IMR-90 (cell line): Measurements from ENCODE around the gene SHLD1.

ENCODE experiments used
- BHLHE40 ChIP-seq: fragments of 150-350 bp; IDR thresholded peaks from 2 replicates; pipeline ENCODE4 v1.6.1; 2016; ENCODE audit warnings: mild to moderate bottlenecking, low read depth, low read length
- CEBPB ChIP-seq: IDR thresholded peaks from 2 replicates; pipeline ENCODE4 v1.6.1; 2012; ENCODE audit warnings: low read depth, low read length, improper control_type of control experiment
- CHD1 ChIP-seq: IDR thresholded peaks from 2 replicates; pipeline ENCODE4 v1.6.1; 2012; ENCODE audit warnings: low read depth, low read length, improper control_type of control experiment
- FOS ChIP-seq: fragments of 150-350 bp; IDR thresholded peaks from 2 replicates; pipeline ENCODE4 v1.6.1; 2016; ENCODE audit warnings: low read depth, low read length
- MAZ ChIP-seq: IDR thresholded peaks from 2 replicates; pipeline ENCODE4 v1.6.1; 2012; ENCODE audit warnings: low read depth, mild to moderate bottlenecking, low read length, improper control_type of control experiment, moderate library complexity, borderline replicate concordance
- NFE2L2 ChIP-seq: fragments of 150-350 bp; IDR thresholded peaks from 2 replicates; pipeline ENCODE4 v1.6.1; 2016; ENCODE audit warnings: low read depth, mild to moderate bottlenecking, low read length
- POLR2A ChIP-seq: IDR thresholded peaks from 2 replicates; pipeline ENCODE4 v1.6.1; 2012; ENCODE audit warnings: mild to moderate bottlenecking, low read depth, low read length
- RAD21 ChIP-seq: IDR thresholded peaks from 2 replicates; pipeline ENCODE4 v1.6.1; 2012; ENCODE audit warnings: low read length, improper control_type of control experiment
- RCOR1 ChIP-seq: IDR thresholded peaks from 2 replicates; pipeline ENCODE4 v1.6.1; 2012; ENCODE audit warnings: mild to moderate bottlenecking, low read length, improper control_type of control experiment; ENCODE audit not compliant: insufficient replicate concordance
- RFX5 ChIP-seq: IDR thresholded peaks from 2 replicates; pipeline ENCODE4 v1.8.0; 2012; ENCODE audit warnings: low read depth, mild to moderate bottlenecking, low read length, moderate library complexity
- SMC3 ChIP-seq: fragments of 150-350 bp; IDR thresholded peaks from 2 replicates; pipeline ENCODE4 v1.6.1; 2016; ENCODE audit warnings: low read depth, mild to moderate bottlenecking, antibody characterized with exemption, low read length, moderate library complexity
- TF ChIP-seq, protein P1 (sequence below): conservative IDR thresholded peaks from 2 replicates; pipeline ENCODE4 v1.5.1; 2012; ENCODE audit warnings: mild to moderate bottlenecking, low read depth, low read length, improper control_type of control experiment
- TF ChIP-seq, protein P2 (sequence below): fragments of 150-350 bp; IDR thresholded peaks from 2 replicates; pipeline ENCODE4 v1.6.1; 2016; ENCODE audit warnings: low read depth, mild to moderate bottlenecking, low read length, moderate library complexity, borderline replicate concordance
- TF ChIP-seq, protein P3 (sequence below): fragments of 150-350 bp; IDR thresholded peaks from 2 replicates; pipeline ENCODE4 v1.6.1; 2017; ENCODE audit warnings: mild to moderate bottlenecking, antibody characterized with exemption, low read length, low read depth

DNA sequence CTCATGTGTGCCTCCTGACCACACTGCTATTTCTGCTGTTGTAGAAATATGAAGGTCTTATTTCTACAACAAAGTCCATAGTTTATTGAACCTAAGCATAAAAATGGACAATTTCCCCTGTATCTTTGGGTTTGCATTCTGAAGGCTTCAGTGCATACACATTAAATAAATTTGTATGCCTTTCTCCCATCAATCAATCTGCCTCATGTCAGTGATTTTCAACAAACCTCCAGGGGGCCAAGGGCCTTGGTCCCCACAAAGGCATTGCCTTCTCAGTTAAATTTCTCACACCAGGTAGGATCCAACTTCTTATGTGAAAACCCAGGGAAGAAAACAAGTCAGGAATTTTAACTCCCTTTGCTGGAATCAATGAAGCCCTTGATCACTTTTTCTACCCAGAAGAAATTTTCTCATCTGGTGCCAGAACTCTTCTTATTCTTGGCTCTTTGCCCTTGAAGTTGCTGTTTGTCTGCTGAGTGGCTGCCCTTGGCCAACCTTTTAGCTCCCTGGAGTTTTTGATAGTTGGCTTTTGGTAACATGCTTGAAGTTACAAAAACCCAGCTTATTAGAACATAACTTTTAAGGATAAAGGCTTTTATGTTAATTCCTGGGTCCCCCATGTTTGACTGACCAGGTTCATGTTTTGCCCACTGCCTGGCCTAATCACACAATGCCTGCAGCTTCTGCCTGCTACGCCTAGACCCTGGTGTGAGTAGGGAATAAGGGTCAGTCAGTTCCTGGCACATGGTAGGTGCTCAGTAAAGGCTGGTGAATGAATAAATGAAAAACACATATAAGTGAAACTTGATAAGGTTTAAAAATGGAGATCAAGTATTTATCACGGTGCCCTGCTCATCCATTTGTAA lies 37.0 kb downstream of the SHLD1 start:
- TF ChIP-seq, protein P1, sequence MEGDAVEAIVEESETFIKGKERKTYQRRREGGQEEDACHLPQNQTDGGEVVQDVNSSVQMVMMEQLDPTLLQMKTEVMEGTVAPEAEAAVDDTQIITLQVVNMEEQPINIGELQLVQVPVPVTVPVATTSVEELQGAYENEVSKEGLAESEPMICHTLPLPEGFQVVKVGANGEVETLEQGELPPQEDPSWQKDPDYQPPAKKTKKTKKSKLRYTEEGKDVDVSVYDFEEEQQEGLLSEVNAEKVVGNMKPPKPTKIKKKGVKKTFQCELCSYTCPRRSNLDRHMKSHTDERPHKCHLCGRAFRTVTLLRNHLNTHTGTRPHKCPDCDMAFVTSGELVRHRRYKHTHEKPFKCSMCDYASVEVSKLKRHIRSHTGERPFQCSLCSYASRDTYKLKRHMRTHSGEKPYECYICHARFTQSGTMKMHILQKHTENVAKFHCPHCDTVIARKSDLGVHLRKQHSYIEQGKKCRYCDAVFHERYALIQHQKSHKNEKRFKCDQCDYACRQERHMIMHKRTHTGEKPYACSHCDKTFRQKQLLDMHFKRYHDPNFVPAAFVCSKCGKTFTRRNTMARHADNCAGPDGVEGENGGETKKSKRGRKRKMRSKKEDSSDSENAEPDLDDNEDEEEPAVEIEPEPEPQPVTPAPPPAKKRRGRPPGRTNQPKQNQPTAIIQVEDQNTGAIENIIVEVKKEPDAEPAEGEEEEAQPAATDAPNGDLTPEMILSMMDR: no peak
- no peak for TF ChIP-seq POLR2A
- TF ChIP-seq MAZ: no peak
- TF ChIP-seq RCOR1: no peak
- TF ChIP-seq, protein P2, sequence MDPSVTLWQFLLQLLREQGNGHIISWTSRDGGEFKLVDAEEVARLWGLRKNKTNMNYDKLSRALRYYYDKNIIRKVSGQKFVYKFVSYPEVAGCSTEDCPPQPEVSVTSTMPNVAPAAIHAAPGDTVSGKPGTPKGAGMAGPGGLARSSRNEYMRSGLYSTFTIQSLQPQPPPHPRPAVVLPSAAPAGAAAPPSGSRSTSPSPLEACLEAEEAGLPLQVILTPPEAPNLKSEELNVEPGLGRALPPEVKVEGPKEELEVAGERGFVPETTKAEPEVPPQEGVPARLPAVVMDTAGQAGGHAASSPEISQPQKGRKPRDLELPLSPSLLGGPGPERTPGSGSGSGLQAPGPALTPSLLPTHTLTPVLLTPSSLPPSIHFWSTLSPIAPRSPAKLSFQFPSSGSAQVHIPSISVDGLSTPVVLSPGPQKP: no peak
- TF ChIP-seq SMC3: no peak
- no peak for TF ChIP-seq CEBPB
- no peak for TF ChIP-seq NFE2L2
- TF ChIP-seq, protein P3, sequence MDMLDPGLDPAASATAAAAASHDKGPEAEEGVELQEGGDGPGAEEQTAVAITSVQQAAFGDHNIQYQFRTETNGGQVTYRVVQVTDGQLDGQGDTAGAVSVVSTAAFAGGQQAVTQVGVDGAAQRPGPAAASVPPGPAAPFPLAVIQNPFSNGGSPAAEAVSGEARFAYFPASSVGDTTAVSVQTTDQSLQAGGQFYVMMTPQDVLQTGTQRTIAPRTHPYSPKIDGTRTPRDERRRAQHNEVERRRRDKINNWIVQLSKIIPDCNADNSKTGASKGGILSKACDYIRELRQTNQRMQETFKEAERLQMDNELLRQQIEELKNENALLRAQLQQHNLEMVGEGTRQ: no peak
- TF ChIP-seq BHLHE40: no peak
- no peak for TF ChIP-seq RAD21
- no peak for TF ChIP-seq FOS
- no peak for TF ChIP-seq RFX5
- no peak for TF ChIP-seq CHD1
